Smooth muscle cell (in vitro differentiated cells): ENCODE data around the gene CRX. TPM values are rescaled to one million over a fixed set of nuclear protein-coding genes. Genes with fewer than 3 reads are reported as not detected.
"Not testable (repeated sequence)": the region's sequence is repeated elsewhere in the genome, so short reads cannot be mapped to it uniquely, and the experiment has no call there.

ENCODE experiments used
- DNase-seq: peaks from one replicate; lab custom pipeline; 2025; ENCODE audit not compliant: unreplicated experiment; lab: John Stamatoyannopoulos, UW
- H2AFZ ChIP-seq: fragments of 200-600 bp; sonication (generic); 2 replicates; pipeline ENCODE4 v1.6.0; 2016; ENCODE audit warnings: antibody characterized with exemption, low read depth, mild to moderate bottlenecking
- H3F3A ChIP-seq: fragments of 200-600 bp; sonication (generic); 2 replicates; pipeline ENCODE4 v1.6.0; 2017; ENCODE audit warnings: antibody characterized with exemption, low read depth
- H3K27ac ChIP-seq: fragments of 200-600 bp; sonication (generic); 2 replicates; pipeline ENCODE4 v1.5.1; 2016; ENCODE audit warnings: low read depth, mild to moderate bottlenecking
- H3K27me3 ChIP-seq: fragments of 200-600 bp; sonication (generic); 2 replicates; pipeline ENCODE4 v1.6.1; 2016; ENCODE audit warnings: low read depth, mild to moderate bottlenecking
- H3K36me3 ChIP-seq: fragments of 200-600 bp; sonication (generic); 2 replicates; pipeline ENCODE4 v1.5.1; 2016; ENCODE audit warnings: low read depth
- H3K4me1 ChIP-seq: fragments of 200-600 bp; sonication (generic); 2 replicates; pipeline ENCODE4 v1.5.1; 2016; ENCODE audit warnings: low read depth
- H3K4me2 ChIP-seq: fragments of 200-600 bp; sonication (generic); 2 replicates; pipeline ENCODE4 v1.6.0; 2016; ENCODE audit warnings: mild to moderate bottlenecking
- H3K4me3 ChIP-seq: fragments of 200-600 bp; sonication (generic); 2 replicates; pipeline ENCODE4 v1.5.1; 2016; ENCODE audit warnings: mild to moderate bottlenecking
- H3K79me2 ChIP-seq: fragments of 200-600 bp; sonication (generic); 2 replicates; pipeline ENCODE4 v1.6.0; 2016; ENCODE audit warnings: low read depth, mild to moderate bottlenecking
- H3K9ac ChIP-seq: fragments of 200-600 bp; sonication (generic); 2 replicates; pipeline ENCODE4 v1.6.0; 2016; ENCODE audit warnings: low read depth
- H3K9me3 ChIP-seq: fragments of 200-600 bp; sonication (generic); replicated peaks from 2 replicates; pipeline ENCODE4 v1.5.1; 2016; ENCODE audit warnings: low read depth
- H4K20me1 ChIP-seq: fragments of 200-600 bp; sonication (generic); 2 replicates; pipeline ENCODE4 v1.6.0; 2016; ENCODE audit warnings: low read depth
- WGBS: methylation state at CpG from one replicate; pipeline ENCODE4 v1.1.7; 2016; ENCODE audit warnings: low lambda C conversion rate; 5-methylcytosine and 5-hydroxymethylcytosine counted together
- polyA plus RNA-seq: library from polyadenylated mRNA; unstranded; fragments of >200 nt; fragmentation: Nextera tagmentation; extraction: Ambion mirVana; gene quantifications from 2 replicates; pipeline ENCODE4 v1.2.1, GENCODE V29; 2016
- total RNA-seq: library from RNA; depleted of rRNA; stranded (reverse); fragments of >200 nt; gene quantifications from 2 replicates; pipeline ENCODE4 v1.2.3, GENCODE V29; 2014
- TF ChIP-seq, protein P1 (sequence below): fragments of 200-600 bp; sonication (generic); IDR thresholded peaks from 2 replicates; pipeline ENCODE4 v1.5.1; 2017; ENCODE audit warnings: borderline replicate concordance, mild to moderate bottlenecking, antibody characterized with exemption; ENCODE audit not compliant: insufficient read depth, poor library complexity, severe bottlenecking

CRX gene
- total RNA-seq (not detected in 2 replicates), polyA plus RNA-seq (not detected in 2 replicates)

DNA sequence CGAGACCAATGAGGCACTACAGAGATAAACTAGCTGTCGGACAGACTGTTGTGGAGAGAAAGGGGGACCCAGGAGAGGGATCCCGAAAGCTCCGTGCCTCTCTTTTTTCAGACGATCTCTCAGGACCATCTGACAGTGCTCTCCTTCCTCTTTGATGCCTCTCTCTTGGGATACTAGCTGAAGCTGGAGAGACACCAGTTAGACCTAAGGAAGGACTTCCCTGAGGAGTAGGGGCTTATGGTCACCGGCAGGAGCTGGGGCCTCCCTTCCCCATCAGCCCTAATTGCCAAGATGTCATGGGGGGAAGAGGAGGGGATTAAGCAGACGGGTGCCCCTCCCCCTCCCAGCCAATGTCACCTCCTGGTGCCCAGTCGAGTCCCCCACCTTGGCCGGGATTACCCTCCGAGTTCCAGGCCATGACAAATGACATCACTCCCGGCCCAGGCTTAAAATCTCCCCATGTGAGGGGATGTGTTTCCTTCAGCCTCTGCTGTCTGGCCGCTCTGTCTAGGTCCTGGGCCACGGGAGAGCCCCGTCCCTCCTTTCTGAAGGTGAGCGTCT, at the start of gene CRX:
TSS of gene CRX (plus strand) at position 478 of the 561 bp plus-strand sequence. CDS start 12,507 bp downstream, outside the sequence.
- H3K9ac ChIP-seq = no peak within 1 kb of the TSS
- no peak within 1 kb of the TSS for H3K4me2 ChIP-seq
- H3F3A ChIP-seq = no peaks in the 10 kb centered on the region
- no peak for DNase-seq
- no peaks in the 10 kb centered on the region for H3K79me2 ChIP-seq
- H4K20me1 ChIP-seq = no peaks in the 10 kb centered on the region
- no peaks in the 10 kb centered on the region for H3K9me3 ChIP-seq
- no peaks in the 10 kb centered on the region for H3K36me3 ChIP-seq
- no peak within 1 kb of the TSS for H3K27ac ChIP-seq
- H3K4me3 ChIP-seq = no peak within 1 kb of the TSS
- TF ChIP-seq, protein P1, sequence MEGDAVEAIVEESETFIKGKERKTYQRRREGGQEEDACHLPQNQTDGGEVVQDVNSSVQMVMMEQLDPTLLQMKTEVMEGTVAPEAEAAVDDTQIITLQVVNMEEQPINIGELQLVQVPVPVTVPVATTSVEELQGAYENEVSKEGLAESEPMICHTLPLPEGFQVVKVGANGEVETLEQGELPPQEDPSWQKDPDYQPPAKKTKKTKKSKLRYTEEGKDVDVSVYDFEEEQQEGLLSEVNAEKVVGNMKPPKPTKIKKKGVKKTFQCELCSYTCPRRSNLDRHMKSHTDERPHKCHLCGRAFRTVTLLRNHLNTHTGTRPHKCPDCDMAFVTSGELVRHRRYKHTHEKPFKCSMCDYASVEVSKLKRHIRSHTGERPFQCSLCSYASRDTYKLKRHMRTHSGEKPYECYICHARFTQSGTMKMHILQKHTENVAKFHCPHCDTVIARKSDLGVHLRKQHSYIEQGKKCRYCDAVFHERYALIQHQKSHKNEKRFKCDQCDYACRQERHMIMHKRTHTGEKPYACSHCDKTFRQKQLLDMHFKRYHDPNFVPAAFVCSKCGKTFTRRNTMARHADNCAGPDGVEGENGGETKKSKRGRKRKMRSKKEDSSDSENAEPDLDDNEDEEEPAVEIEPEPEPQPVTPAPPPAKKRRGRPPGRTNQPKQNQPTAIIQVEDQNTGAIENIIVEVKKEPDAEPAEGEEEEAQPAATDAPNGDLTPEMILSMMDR = no peak
- no peaks in the 10 kb centered on the region for H3K27me3 ChIP-seq
- no peak within 1 kb of the TSS for H2AFZ ChIP-seq
- peaks cover 29% of the 10 kb centered on the region for H3K4me1 ChIP-seq
- WGBS = 65% methylated on average over 15 of the region's 15 CpGs

DNA sequence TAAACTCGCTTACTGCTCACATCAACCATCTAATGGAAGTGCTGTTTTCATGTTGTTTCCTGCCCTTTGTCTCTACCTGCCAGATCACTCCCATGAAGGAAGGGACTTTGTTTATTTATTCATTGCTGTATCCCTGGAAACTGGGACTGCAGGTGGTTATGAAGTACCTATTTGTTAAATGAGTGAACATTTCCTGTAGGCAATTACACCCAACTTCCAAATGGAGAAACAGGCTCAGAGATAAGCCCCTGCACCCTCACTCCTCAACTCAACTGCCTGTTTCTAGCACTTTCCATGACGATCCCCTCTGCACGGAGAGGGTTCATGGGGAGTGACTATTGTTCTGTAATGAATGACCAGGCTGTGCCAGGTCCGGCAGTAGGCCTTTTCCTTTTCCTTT, 45.2 kb upstream of the CRX start:
- TF ChIP-seq, protein P1 = no peak
- DNase-seq = no peak
- Histone ChIP-seq H3K79me2 (peaks cover 31% of the 10 kb centered on the region), H3K9ac (no peak overlapping the region), H3K4me3 (no peak overlapping the region), H3K9me3 (no peaks in the 10 kb centered on the region), H3K36me3 (no peaks in the 10 kb centered on the region), H3F3A (peaks cover under 1% of the 10 kb centered on the region), H3K27ac (peak overlapping the region; percentile 11), H2AFZ (no peak overlapping the region), H3K27me3 (no peaks in the 10 kb centered on the region), H3K4me2 (no peak overlapping the region), H3K4me1 (peaks cover 15% of the 10 kb centered on the region), H4K20me1 (peaks cover 21% of the 10 kb centered on the region)
- 88% methylated on average over 4 of the region's 4 CpGs for WGBS

DNA sequence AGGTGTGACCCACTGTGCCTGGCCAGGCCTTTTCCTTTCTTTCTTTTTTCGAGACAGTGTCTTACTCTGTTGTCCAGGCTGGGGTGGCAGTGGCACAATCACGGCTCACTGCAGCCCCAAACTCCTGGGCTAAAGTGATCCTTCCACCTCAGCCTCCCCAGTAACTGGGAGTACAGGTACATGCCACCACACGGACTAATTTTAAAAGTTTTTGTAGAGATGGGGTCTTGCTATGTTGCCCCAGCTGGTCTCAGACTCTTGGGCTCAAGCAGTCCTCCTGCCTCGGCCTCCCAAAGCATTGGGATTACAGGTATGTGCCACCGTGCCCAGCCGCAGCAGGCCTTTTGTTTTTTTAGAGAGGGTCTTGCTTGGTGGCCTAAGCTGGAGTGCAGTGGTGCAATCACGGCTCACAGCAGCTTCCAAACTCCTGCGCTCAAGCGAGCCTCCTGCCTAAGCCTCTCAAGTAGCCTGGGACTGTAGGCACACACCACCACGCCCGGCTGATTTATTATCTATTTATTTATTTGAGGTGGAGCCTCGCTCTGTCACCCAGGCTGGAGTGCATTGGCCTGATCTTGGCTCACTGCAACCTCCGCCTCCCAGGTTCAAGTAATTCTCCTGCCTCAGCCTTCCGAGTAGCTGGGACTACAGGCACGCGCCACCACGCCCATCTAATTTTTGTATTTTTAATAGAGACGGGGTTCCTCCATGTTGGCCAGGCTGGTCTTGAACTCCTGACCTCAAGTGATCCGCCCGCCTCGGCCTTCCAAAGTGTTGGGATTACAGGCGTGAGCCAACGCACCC, 44.3 kb upstream of the CRX start:
- not testable (repeated sequence) for H3K9me3 ChIP-seq, H2AFZ ChIP-seq, H3F3A ChIP-seq, H3K36me3 ChIP-seq, H3K27me3 ChIP-seq, DNase-seq
- Histone ChIP-seq H3K9ac (peak overlapping the region; percentile 99), H3K4me1 (peaks cover 15% of the 10 kb centered on the region), H3K27ac (peak overlapping the region; percentile 95), H3K79me2 (peaks cover 31% of the 10 kb centered on the region), H3K4me3 (peak overlapping the region; percentile 74), H4K20me1 (peaks cover 30% of the 10 kb centered on the region), H3K4me2 (peak overlapping the region; percentile 91)
- 82% methylated on average over 23 of the region's 23 CpGs for WGBS

DNA sequence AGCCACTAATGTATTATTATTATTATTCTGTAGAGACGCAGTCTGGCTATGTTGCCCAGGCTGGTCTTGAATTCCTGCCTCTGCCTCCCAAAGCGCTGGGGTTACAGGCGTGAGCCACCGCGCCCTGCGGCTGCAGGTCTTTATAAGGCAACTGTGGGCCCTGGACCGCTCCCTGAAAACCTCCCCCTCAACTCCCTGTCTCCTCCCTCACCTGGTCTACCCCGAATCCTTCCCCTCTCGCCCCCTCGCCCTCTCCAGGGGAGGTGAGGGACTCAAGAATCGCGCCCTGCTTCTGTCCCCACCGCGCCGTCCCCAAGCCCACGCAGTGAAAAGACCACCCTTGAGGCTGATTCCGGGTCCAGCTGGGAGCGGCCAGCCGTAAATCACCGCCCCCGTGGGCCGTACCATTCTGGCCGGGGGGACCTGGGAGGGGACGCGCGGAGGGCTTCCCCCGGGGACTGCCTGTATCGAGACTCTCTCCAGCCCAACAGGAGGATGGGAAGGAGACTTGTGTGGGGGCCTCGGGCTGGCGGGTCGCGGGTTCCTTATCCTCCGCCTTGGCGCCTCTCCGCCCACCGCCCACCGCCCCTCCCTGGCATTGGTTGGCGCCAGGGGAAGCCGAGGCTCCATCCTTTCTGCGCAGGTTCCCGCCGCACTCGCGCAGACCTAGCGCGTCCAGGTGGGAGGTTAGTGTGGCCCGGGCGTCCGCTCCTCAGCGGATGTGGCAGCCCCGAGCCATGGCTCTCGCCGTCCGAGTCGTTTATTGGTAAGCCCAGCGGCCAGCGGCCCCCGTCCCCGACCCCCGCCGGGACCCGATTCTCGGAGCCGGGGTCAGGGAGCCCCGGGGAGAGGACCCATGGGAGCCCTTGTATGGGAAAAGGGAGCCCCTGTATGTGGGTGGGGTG, 43.4 kb upstream of the CRX start, which contains the start of gene SELENOW:
TSS of gene SELENOW (plus strand) at position 655 of the 905 bp plus-strand sequence. CDS start at position 738, 83 bp downstream.
- DNase-seq = peak; percentile 16
- peaks cover 31% of the 10 kb centered on the region for H3K79me2 ChIP-seq
- TF ChIP-seq, protein P1 = no peak
- H3K4me2 ChIP-seq = peak within 1 kb of the TSS; percentile 91
- H3K27ac ChIP-seq = peak within 1 kb of the TSS; percentile 95
- peaks cover 36% of the 10 kb centered on the region for H4K20me1 ChIP-seq
- H3F3A ChIP-seq = peaks cover 8% of the 10 kb centered on the region
- H3K4me1 ChIP-seq = peaks cover 15% of the 10 kb centered on the region
- H2AFZ ChIP-seq = peak within 1 kb of the TSS; percentile 73
- H3K27me3 ChIP-seq = no peaks in the 10 kb centered on the region
- peak within 1 kb of the TSS; percentile 99 for H3K9ac ChIP-seq
- 1% methylated on average over 38 of the region's 65 CpGs for WGBS
- H3K36me3 ChIP-seq = no peaks in the 10 kb centered on the region
- peak within 1 kb of the TSS; percentile 74 for H3K4me3 ChIP-seq
- H3K9me3 ChIP-seq = no peaks in the 10 kb centered on the region
